GM15510 (cell line): ENCODE results near the gene LRRC9.

ENCODE experiments used
- POLR2A ChIP-seq: IDR thresholded peaks from 3 replicates; pipeline ENCODE4 v1.6.1; 2011; ENCODE audit warnings: borderline replicate concordance; ENCODE audit not compliant: insufficient read length; ENCODE audit errors: extremely low read depth

LRRC9 gene

GRCh38 chr14:59926534-59926933 is 6.6 kb downstream of the LRRC9 start:
- TF ChIP-seq POLR2A = no peak

GRCh38 chr14:59931237-59931636 is 11.3 kb downstream of the LRRC9 start:
- TF ChIP-seq POLR2A = no peak

- TF ChIP-seq POLR2A = no peak
Observed at GRCh38 chr14:59936145-59936544, 16.2 kb downstream of the LRRC9 start.

GRCh38 chr14:59939828-59940227 is 19.9 kb downstream of the LRRC9 start:
- TF ChIP-seq POLR2A = no peak

- TF ChIP-seq POLR2A = no peak
Observed at GRCh38 chr14:59944909-59945308, 25.0 kb downstream of the LRRC9 start.

- TF ChIP-seq POLR2A = no peak
Observed at GRCh38 chr14:59959668-59960067, 39.7 kb downstream of the LRRC9 start.

GRCh38 chr14:59961518-59962062 is 41.6 kb downstream of the LRRC9 start:
- TF ChIP-seq POLR2A = no peak

- TF ChIP-seq POLR2A = no peak
Observed at GRCh38 chr14:59964251-59965007, 44.5 kb downstream of the LRRC9 start.

GRCh38 chr14:59969319-59969718 is 49.4 kb downstream of the LRRC9 start:
- TF ChIP-seq POLR2A = no peak

- TF ChIP-seq POLR2A = no peak
Observed at GRCh38 chr14:59981564-59981963, 61.6 kb downstream of the LRRC9 start.

- TF ChIP-seq POLR2A = no peak
Observed at GRCh38 chr14:59983048-59983447, 63.1 kb downstream of the LRRC9 start.

GRCh38 chr14:59986556-59987059 is 66.7 kb downstream of the LRRC9 start:
- no peak for TF ChIP-seq POLR2A

GRCh38 chr14:59997449-59997848 is 77.5 kb downstream of the LRRC9 start:
- no peak for TF ChIP-seq POLR2A

GRCh38 chr14:59997966-59998365 is 78.0 kb downstream of the LRRC9 start:
- TF ChIP-seq POLR2A = no peak

- no peak for TF ChIP-seq POLR2A
Observed at GRCh38 chr14:59998564-59998963, 78.6 kb downstream of the LRRC9 start.
